Nephron (organoid): ENCODE results near the gene ELMO1.

ENCODE experiments used
- H3K27ac Mint-ChIP-seq, 3 experiments: 2 replicates each; pipeline ENCODE4 v1.8.0; 2020; ENCODE audit warnings: mixed read lengths in 3 of 3, mild to moderate bottlenecking in 2 of 3, moderate library complexity in 1 of 3
- H3K27me3 Mint-ChIP-seq: 2 replicates; pipeline ENCODE4 v1.8.0; 2021; ENCODE audit warnings: low read depth, mild to moderate bottlenecking, moderate library complexity, mixed read lengths
- H3K36me3 Mint-ChIP-seq: 2 replicates; pipeline ENCODE4 v1.8.0; 2020; ENCODE audit warnings: low read depth, mixed read lengths
- H3K4me1 Mint-ChIP-seq: 2 replicates; pipeline ENCODE4 v1.8.0; 2020; ENCODE audit warnings: mixed read lengths
- H3K4me3 Mint-ChIP-seq, 3 experiments: 2 replicates each; pipeline ENCODE4 v1.8.0; 2020; ENCODE audit warnings: mild to moderate bottlenecking in 3 of 3, mixed read lengths in 3 of 3, moderate library complexity in 2 of 3
- H3K9me3 Mint-ChIP-seq: 2 replicates; pipeline ENCODE4 v1.8.0; 2020; ENCODE audit warnings: mixed read lengths
- CTCF ChIP-seq, 3 experiments: fragments of 200-600 bp; sonication (generic); IDR thresholded peaks; one replicate each; pipeline ENCODE4 v1.5.0; 2021; ENCODE audit warnings: antibody characterized with exemption in 3 of 3; ENCODE audit not compliant: unreplicated experiment in 3 of 3

The ELMO1 gene

DNA sequence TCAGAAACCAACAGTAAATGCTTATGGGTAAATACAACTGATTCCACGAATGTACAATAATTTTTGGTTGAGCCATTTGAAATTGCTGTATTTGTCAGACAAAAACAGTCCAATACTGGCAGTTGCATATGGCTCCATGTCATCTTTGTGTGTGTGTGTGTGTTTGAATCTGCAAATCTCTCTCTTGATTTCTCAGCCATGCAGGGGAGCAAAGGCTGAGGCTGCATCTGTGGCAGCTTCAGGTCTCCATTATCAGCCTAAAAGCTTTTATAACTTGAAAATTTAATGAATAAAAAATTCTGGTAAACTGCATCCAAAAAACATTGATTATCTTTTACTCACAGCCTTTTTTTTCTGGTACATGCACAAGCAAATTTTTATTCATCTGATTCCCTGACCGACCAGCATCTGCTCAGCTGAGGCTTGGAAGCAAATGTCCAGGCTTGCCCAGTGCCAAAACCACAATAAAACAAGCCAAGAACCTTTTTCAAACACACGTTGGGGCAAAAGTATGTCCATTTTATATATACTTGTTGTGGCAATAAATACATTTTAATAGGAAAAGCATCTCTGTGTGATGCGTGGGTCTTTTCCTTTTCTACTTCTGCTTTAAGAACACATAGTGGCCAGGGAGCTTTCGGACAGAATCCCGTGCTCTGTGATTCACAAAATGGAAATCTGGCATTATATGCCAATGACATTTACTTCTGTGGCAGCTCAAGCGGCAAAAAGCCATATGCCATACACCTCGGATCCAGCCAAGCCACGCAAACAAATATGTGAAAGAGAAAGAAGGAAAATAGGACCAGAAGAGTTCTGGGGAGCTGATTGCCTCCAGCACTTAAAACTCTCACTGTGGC lies 448.8 kb downstream of the ELMO1 start:
- Mint-ChIP-seq H3K27ac (no peak overlapping the region), H3K27me3 (no peaks in the 10 kb centered on the region), H3K4me3 (no peak overlapping the region), H3K4me1 (no peaks in the 10 kb centered on the region), H3K9me3 (no peaks in the 10 kb centered on the region), H3K36me3 (no peaks in the 10 kb centered on the region)
- TF ChIP-seq CTCF (IDR thresholded peaks at IDR 0.05; ENCODE audit: unreplicated experiment in 3 of 3): no peak

DNA sequence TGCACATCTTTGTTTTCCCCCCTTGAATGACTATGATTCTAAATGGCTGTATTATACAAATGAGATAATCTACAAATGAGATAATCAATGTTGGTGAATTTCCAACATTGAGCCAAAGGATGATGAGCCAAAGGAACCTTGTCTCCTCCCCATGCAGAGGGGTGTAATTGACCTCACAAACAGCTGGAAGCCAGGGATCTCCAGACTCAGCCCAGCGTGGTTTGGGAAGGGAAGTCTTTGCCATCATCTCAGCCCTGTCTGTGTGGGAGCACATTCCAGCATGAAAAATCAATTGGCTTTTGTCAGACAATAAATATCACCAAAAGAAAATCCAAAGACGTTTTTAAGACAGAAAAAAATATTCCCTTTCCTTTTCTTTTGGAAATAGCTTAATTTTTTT lies 452.9 kb downstream of the ELMO1 start:
- H3K27ac Mint-ChIP-seq: no peak overlapping the region
- H3K27me3 Mint-ChIP-seq: no peaks in the 10 kb centered on the region
- H3K4me1 Mint-ChIP-seq: no peaks in the 10 kb centered on the region
- H3K4me3 Mint-ChIP-seq: no peak overlapping the region
- H3K9me3 Mint-ChIP-seq: no peaks in the 10 kb centered on the region
- H3K36me3 Mint-ChIP-seq: no peaks in the 10 kb centered on the region
- no peak for TF ChIP-seq CTCF (IDR thresholded peaks at IDR 0.05; ENCODE audit: unreplicated experiment in 3 of 3)

- Mint-ChIP-seq H3K27ac (no peak overlapping the region), H3K4me1 (no peaks in the 10 kb centered on the region), H3K9me3 (no peaks in the 10 kb centered on the region), H3K4me3 (no peak overlapping the region), H3K27me3 (no peaks in the 10 kb centered on the region), H3K36me3 (no peaks in the 10 kb centered on the region)
- TF ChIP-seq CTCF (IDR thresholded peaks at IDR 0.05; ENCODE audit: unreplicated experiment in 3 of 3): no peak
Observed at GRCh38 chr7:36994456-36995112, 454.1 kb downstream of the ELMO1 start.

DNA sequence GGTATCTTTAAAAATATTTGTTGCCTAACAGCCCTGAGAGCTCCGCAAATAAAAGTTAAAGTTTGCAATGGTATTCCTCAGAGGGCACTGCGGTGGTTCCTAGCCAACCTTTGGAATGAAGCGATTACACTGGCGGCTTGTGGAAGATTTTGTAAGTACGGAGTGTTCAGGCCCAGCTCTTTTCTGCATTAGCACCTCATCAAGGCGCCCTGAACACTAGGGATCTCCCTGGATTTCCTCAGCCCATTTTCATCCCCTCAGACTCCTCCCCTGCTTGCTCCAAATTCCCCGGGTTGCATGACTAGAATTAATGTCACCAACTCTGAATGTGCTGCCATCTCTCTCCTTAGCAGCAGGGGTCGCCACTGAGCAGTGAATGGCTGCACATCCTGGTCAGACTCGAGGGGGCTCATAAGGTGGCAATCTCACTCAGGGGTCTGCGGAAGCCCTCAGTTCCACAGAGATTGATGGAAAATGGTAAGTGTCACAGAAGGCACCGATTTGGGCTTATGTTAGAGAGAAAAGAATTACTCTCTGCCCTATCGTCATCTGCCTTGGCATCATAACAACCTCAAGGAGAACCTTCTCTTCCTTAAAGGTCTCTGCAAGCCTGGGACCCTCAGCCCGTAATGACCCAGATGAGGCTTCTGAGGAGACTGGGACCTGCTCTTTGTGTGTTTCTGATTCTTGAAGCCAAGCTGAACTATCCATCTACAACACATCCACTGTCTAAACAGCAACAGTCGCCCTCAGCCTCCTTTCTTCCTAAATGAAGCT lies 461.5 kb downstream of the ELMO1 start:
- H3K27me3 Mint-ChIP-seq: peaks cover 23% of the 10 kb centered on the region
- no peak overlapping the region for H3K27ac Mint-ChIP-seq
- H3K9me3 Mint-ChIP-seq: no peaks in the 10 kb centered on the region
- no peak overlapping the region for H3K4me3 Mint-ChIP-seq
- H3K36me3 Mint-ChIP-seq: no peaks in the 10 kb centered on the region
- peak; percentile 44 to 61 (median 53) for TF ChIP-seq CTCF (IDR thresholded peaks at IDR 0.05; ENCODE audit: unreplicated experiment in 3 of 3)
- peaks cover 44% of the 10 kb centered on the region for H3K4me1 Mint-ChIP-seq

GRCh38 chr7:36986511-36986933 lies 462.1 kb downstream of the ELMO1 start:
- no peak for TF ChIP-seq CTCF (IDR thresholded peaks at IDR 0.05; ENCODE audit: unreplicated experiment in 3 of 3)
- H3K27me3 Mint-ChIP-seq: peaks cover 23% of the 10 kb centered on the region
- H3K4me1 Mint-ChIP-seq: peaks cover 44% of the 10 kb centered on the region
- H3K27ac Mint-ChIP-seq: no peak overlapping the region
- no peak overlapping the region for H3K4me3 Mint-ChIP-seq
- no peaks in the 10 kb centered on the region for H3K9me3 Mint-ChIP-seq
- no peaks in the 10 kb centered on the region for H3K36me3 Mint-ChIP-seq
